Measurements from ENCODE around the gene PMAIP1. TPM values are rescaled to one million over a fixed set of nuclear protein-coding genes. Genes with fewer than 3 reads are reported as not detected.
"Not testable (repeated sequence)": the region's sequence is repeated elsewhere in the genome, so short reads cannot be mapped to it uniquely, and the experiment has no call there.

PMAIP1 gene
- total and polyA plus RNA-seq, 8 donors = 2.3 to 8.3 (median 3.7) TPM; not detected in 2

DNA sequence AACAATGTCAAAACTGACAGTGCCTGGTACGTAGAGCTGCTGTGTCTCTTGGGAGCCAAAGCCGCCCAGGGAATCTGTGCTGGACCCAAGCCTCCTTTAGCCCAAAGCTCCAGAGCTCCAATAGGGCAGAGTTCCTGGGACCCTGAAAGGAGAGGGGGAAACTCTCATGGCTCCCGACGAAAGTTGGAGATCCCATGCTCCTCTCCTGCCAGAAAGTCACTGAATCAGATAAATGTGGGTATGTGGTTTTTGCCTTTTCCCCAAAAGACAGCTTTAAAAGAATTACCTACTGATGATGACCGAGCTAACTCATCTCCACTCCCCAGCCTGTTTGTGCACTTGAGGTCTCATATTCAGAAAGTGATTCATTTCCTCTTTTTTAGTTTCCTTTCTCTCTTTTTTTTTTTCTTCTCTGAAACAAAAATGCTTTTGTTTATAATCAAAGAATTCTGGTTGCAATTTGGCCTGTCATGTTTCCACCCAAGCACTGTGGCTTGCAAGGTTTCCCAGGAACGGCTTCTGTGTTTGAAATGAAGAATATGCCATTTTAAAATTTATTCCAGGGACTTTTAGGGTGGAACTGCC is 14.1 kb upstream of the PMAIP1 start:
- WGBS, 5 donors = 41 to 61% (median 54%) methylated on average over 6 of the region's 6 CpGs
- H3K4me3 ChIP-seq = no peak overlapping the region
- no peak for DNase-seq
- H3K9me3 ChIP-seq = no peaks in the 10 kb centered on the region
- peaks cover 4 to 32% (median 4%) of the 10 kb centered on the region in 4 donors for H3K4me1 ChIP-seq
- peak overlapping the region in 1 of 5 donors; percentile 7 for H3K27ac ChIP-seq
- no peaks in the 10 kb centered on the region for H3K27me3 ChIP-seq
- TF ChIP-seq, protein P1, sequence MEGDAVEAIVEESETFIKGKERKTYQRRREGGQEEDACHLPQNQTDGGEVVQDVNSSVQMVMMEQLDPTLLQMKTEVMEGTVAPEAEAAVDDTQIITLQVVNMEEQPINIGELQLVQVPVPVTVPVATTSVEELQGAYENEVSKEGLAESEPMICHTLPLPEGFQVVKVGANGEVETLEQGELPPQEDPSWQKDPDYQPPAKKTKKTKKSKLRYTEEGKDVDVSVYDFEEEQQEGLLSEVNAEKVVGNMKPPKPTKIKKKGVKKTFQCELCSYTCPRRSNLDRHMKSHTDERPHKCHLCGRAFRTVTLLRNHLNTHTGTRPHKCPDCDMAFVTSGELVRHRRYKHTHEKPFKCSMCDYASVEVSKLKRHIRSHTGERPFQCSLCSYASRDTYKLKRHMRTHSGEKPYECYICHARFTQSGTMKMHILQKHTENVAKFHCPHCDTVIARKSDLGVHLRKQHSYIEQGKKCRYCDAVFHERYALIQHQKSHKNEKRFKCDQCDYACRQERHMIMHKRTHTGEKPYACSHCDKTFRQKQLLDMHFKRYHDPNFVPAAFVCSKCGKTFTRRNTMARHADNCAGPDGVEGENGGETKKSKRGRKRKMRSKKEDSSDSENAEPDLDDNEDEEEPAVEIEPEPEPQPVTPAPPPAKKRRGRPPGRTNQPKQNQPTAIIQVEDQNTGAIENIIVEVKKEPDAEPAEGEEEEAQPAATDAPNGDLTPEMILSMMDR (IDR thresholded peaks at IDR 0.05) = no peak
- TF ChIP-seq POLR2A (IDR thresholded peaks at IDR 0.05) = no peak
- no peaks in the 10 kb centered on the region for H3K36me3 ChIP-seq
- intact Hi-C loops (cut with DNase I; ENCODE audit: low total_unique reads) = no loop called here

DNA sequence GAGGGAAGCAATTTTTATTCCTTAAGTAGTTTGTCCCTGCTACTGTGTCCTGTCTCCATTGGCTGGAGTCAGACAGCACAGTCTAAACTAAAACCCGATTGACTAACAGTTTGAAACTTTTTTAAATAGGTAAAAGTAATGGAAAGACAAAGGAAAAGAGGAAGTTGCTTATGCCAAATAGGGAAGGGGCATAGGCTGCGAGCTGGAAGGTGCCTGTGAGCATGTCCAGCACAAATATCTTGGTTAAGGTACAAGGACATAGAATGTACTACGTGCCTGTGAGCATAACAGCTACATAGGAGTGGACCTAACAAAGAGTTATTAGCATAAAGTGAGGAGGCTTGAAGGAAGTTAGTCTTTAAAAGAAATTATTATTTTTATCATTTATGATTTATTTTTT is 13.4 kb upstream of the PMAIP1 start:
- DNase-seq; H3K4me3 ChIP-seq; H3K27ac ChIP-seq; intact Hi-C loops (cut with DNase I; ENCODE audit: low total_unique reads); H3K9me3 ChIP-seq; H3K27me3 ChIP-seq; H3K36me3 ChIP-seq: not testable (repeated sequence)
- WGBS, 5 donors = 76 to 80% (median 77%) methylated on average over 3 of the region's 3 CpGs
- peaks cover 4 to 29% (median 4%) of the 10 kb centered on the region in 4 donors for H3K4me1 ChIP-seq

DNA sequence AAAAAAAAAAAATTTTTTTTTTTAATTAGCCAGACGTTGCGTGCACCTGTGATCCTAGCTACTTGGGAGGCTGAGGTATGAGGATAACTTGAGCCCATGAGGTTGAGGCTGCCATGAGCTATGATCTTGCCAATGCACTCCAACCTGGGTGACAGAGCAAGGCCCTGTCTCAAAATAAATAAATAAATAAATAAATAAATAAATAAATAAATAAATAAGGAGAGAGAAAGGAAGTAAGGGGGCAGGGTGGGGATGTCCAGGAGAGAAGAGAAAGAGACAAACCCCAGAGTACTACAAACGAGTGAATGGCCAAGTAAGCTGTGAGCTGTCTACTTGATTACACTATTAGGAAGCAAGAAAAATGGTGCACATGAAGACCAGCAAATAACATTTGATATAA is 7.7 kb upstream of the PMAIP1 start:
- TF ChIP-seq, protein P1 (IDR thresholded peaks at IDR 0.05) = no peak
- TF ChIP-seq POLR2AphosphoS5 (IDR thresholded peaks at IDR 0.05) = no peak
- TF ChIP-seq POLR2A (IDR thresholded peaks at IDR 0.05) = no peak
- no peak for TF ChIP-seq EP300 (IDR thresholded peaks at IDR 0.05)
- Histone ChIP-seq H3K4me3 (no peak overlapping the region), H3K36me3 (no peaks in the 10 kb centered on the region), H3K27ac (no peak overlapping the region), H3K4me1 (no peaks in the 10 kb centered on the region), H3K9me3 (no peaks in the 10 kb centered on the region), H3K27me3 (no peaks in the 10 kb centered on the region)
- intact Hi-C loops (cut with DNase I; ENCODE audit: low total_unique reads) = no loop called here
- WGBS, 5 donors = 88 to 92% (median 88%) methylated on average over 3 of the region's 3 CpGs
- no peak for DNase-seq

DNA sequence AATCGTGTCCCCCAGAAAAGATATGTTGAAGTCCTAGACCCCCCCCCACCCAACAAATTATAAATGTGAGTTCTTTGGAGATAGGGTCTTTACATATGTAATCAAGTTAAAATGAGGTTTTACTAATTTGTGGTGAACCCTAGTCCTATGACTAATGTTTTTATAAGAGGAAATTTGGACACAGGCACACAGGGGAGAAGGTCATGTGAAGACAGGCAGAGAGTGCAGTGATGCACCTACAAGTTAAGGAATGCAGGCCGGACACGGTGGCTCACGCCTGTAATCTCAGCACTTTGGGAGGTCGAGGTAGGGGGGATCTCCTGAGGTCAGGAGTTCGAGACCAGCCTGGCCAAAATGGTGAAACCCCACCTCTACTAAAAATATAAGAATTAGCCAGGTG is 5.8 kb upstream of the PMAIP1 start:
- Histone ChIP-seq H3K27me3 (peaks cover 0 to 12% (median 0%) of the 10 kb centered on the region in 3 donors), H3K9me3 (no peaks in the 10 kb centered on the region), H3K4me1 (peaks cover 0 to 9% (median 6%) of the 10 kb centered on the region in 4 donors), H3K27ac (no peak overlapping the region), H3K36me3 (no peaks in the 10 kb centered on the region), H3K4me3 (no peak overlapping the region)
- TF ChIP-seq POLR2A (IDR thresholded peaks at IDR 0.05) = no peak
- TF ChIP-seq POLR2AphosphoS5 (IDR thresholded peaks at IDR 0.05) = no peak
- TF ChIP-seq, protein P1 (IDR thresholded peaks at IDR 0.05) = no peak
- TF ChIP-seq EP300 (IDR thresholded peaks at IDR 0.05) = no peak
- 78 to 87% (median 84%) methylated on average over 6 of the region's 6 CpGs for WGBS, 5 donors
- DNase-seq = no peak
- intact Hi-C loops (cut with DNase I; ENCODE audit: low total_unique reads) = no loop called here

DNA sequence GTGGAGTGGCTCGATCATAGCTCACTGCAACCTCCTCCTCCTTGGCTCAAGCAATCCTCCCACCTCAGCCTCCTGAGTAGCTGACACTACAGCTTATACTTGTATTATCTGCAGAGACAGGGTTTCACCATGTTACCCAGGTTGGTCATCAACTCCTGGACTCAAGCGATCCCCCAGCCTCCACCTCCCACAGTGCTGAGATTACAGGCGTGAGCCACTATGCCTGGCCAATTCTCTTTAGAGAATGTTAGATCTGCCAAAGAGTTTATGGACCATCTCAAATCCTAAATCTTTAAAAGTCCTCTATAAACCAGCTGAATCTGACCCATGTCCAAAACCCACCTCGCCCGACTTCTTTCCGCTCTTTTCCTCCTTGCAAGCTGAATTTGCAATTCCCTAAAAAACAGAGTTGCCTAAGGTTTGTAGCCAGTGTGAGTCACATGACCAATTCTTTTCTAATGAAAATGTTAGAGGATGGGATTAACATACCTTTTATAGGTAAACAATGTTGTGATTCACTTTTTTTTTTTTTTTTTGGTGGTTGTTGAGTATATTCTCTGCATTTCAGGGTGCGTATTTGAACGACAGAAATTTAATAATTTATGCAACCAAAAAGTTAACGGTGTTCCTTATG is 2.4 kb upstream of the PMAIP1 start:
- Histone ChIP-seq H3K4me3 (no peak overlapping the region), H3K9me3 (no peaks in the 10 kb centered on the region), H3K36me3 (no peaks in the 10 kb centered on the region), H3K27me3 (peaks cover 0 to 27% (median 0%) of the 10 kb centered on the region in 3 donors), H3K27ac (no peak overlapping the region), H3K4me1 (peaks cover 7 to 31% (median 23%) of the 10 kb centered on the region in 4 donors)
- DNase-seq = no peak
- intact Hi-C loops (cut with DNase I; ENCODE audit: low total_unique reads) = no loop called here
- TF ChIP-seq EP300 (IDR thresholded peaks at IDR 0.05) = no peak
- no peak for TF ChIP-seq POLR2A (IDR thresholded peaks at IDR 0.05)
- TF ChIP-seq POLR2AphosphoS5 (IDR thresholded peaks at IDR 0.05) = no peak
- TF ChIP-seq, protein P1 (IDR thresholded peaks at IDR 0.05) = no peak
- 62 to 81% (median 73%) methylated on average over 9 of the region's 9 CpGs for WGBS, 5 donors
